A673 (cell line): ENCODE measurements around the gene RGS3. TPM values are rescaled to one million over a fixed set of nuclear protein-coding genes. Genes with fewer than 3 reads are reported as not detected.

Experiments used
- BruUV-seq: library from RNA; stranded (reverse); fragments of 400-500 nt; replicated peaks from 2 replicates; lab custom pipeline; 2021; lab: Mats Ljungman, UMichigan
- CTCF ChIA-PET: fragments of 300-600 bp; sonication (Branson Sonifier 250); formaldehyde crosslinking; loops from one replicate; lab custom pipeline; 2022; ENCODE audit warnings: antibody characterized with exemption; lab: Charles Lee
- POLR2A ChIA-PET: fragments of 300-600 bp; sonication (Branson Sonifier 250); formaldehyde crosslinking; loops from one replicate; lab custom pipeline; 2022; ENCODE audit warnings: antibody characterized with exemption; ENCODE audit not compliant: low non-redundant PET; lab: Charles Lee
- DNase-seq: peaks from one replicate; pipeline ENCODE4 v3.0.0-alpha.2; 2015; ENCODE audit warnings: low spot score
- H3K27ac ChIP-seq: fragments of 200-600 bp; sonication (generic); 2 replicates; pipeline ENCODE4 v1.5.1; 2016; ENCODE audit warnings: mixed run types, low read depth, mild to moderate bottlenecking, mixed read lengths, antibody characterized with exemption, low read length; ENCODE audit not compliant: poor library complexity, severe bottlenecking
- H3K27me3 ChIP-seq: fragments of 200-600 bp; sonication (generic); replicated peaks from 2 replicates; pipeline ENCODE4 v1.6.1; 2017; ENCODE audit warnings: mixed run types, low read depth, mild to moderate bottlenecking, mixed read lengths, antibody characterized with exemption, low read length; ENCODE audit not compliant: insufficient read depth, poor library complexity
- H3K36me3 ChIP-seq: fragments of 200-600 bp; sonication (generic); 2 replicates; pipeline ENCODE4 v1.6.1; 2016; ENCODE audit warnings: mixed run types, mild to moderate bottlenecking, mixed read lengths, antibody characterized with exemption, low read length; ENCODE audit not compliant: insufficient read depth, poor library complexity, severe bottlenecking
- H3K4me1 ChIP-seq: fragments of 200-600 bp; sonication (generic); 2 replicates; pipeline ENCODE4 v1.6.1; 2017; ENCODE audit warnings: mixed run types, mild to moderate bottlenecking, mixed read lengths, antibody characterized with exemption, low read length; ENCODE audit not compliant: insufficient read depth, poor library complexity, severe bottlenecking
- H3K4me3 ChIP-seq: fragments of 200-600 bp; sonication (generic); 2 replicates; pipeline ENCODE4 v1.5.1; 2016; ENCODE audit warnings: low read depth, mixed run types, mild to moderate bottlenecking, mixed read lengths, low read length; ENCODE audit not compliant: poor library complexity, severe bottlenecking
- H3K9me3 ChIP-seq: fragments of 200-600 bp; sonication (generic); 2 replicates; pipeline ENCODE4 v1.6.1; 2016; ENCODE audit warnings: mixed run types, low read depth, mild to moderate bottlenecking, mixed read lengths, antibody characterized with exemption, low read length; ENCODE audit not compliant: poor library complexity, severe bottlenecking
- EZH2 ChIP-seq: fragments of 200-600 bp; sonication (generic); IDR thresholded peaks from 2 replicates; pipeline ENCODE4 v1.6.1; 2017; ENCODE audit warnings: borderline replicate concordance, low read depth, mild to moderate bottlenecking, mixed read lengths, antibody characterized with exemption, low read length; ENCODE audit not compliant: poor library complexity, severe bottlenecking
- intact Hi-C: fragments of 100-400 bp; cut with micrococcal nuclease; formaldehyde crosslinking; loops from one replicate; pipeline ENCODE4 v1.10.0; 2022; ENCODE audit not compliant: unreplicated experiment
- total RNA-seq: library from RNA; stranded (reverse); gene quantifications from 2 replicates; pipeline ENCODE4 v1.2.3, GENCODE V29; 2021
- TF ChIP-seq, protein P1 (sequence below): fragments of 300-800, 200-600 bp; sonication (generic); conservative IDR thresholded peaks from 2 replicates; pipeline ENCODE4 v1.5.1; 2017; ENCODE audit warnings: low read depth, mild to moderate bottlenecking, antibody characterized with exemption, low read length, moderate library complexity, mixed read lengths

RGS3 gene
- total RNA-seq, 1 experiment from 2014 or later = 19.2 TPM

DNA sequence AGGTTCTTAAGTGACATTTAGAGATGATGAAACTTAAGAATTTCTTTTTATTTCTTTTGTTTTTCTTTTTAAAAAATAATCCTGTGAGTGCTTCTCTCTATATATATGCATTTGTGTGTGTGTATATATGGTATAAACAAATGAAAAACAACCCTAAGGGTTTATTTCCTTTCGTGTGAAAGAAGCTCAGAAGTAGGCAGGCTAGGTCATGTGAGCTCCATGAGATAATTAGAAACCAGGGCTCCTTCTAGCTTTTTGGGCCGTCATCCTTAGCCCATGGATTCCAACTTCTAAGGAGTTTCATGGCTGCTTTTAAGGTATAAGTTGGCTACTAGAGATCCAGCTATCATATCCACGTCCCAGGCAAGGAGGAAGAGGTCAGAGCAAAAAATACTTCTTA is 41.8 kb upstream of the RGS3 start:
- TF ChIP-seq, protein P1, sequence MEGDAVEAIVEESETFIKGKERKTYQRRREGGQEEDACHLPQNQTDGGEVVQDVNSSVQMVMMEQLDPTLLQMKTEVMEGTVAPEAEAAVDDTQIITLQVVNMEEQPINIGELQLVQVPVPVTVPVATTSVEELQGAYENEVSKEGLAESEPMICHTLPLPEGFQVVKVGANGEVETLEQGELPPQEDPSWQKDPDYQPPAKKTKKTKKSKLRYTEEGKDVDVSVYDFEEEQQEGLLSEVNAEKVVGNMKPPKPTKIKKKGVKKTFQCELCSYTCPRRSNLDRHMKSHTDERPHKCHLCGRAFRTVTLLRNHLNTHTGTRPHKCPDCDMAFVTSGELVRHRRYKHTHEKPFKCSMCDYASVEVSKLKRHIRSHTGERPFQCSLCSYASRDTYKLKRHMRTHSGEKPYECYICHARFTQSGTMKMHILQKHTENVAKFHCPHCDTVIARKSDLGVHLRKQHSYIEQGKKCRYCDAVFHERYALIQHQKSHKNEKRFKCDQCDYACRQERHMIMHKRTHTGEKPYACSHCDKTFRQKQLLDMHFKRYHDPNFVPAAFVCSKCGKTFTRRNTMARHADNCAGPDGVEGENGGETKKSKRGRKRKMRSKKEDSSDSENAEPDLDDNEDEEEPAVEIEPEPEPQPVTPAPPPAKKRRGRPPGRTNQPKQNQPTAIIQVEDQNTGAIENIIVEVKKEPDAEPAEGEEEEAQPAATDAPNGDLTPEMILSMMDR = no peak
- TF ChIP-seq EZH2 = no peak
- Histone ChIP-seq H3K4me1 (no peaks in the 10 kb centered on the region), H3K27ac (no peak overlapping the region), H3K4me3 (no peak overlapping the region), H3K9me3 (no peaks in the 10 kb centered on the region), H3K27me3 (peaks cover 3% of the 10 kb centered on the region), H3K36me3 (no peaks in the 10 kb centered on the region)
- intact Hi-C loops = no loop called here
- no TSS peak for BruUV-seq
- no peak for DNase-seq
- ChIA-PET POLR2A (no interaction called here), CTCF (no interaction called here)

DNA sequence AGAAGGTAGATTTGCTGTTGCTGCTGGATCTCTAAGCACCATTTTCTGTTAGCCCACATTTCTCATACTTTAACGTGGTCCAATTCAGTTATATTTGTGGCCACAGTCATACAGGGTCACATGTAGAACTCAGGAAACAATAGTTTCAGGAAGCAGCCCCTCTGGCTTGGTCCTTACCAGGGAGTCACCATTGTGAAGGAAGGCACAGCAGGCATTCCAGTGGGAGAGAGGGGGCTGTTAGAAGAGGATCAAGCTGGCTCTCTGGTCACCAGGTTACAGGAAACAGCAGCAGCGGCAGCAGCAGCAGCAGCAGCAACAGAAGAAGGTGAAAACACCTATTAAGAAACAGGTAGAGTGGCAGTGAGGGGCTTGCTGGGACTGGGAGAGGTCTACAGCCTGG is 38.5 kb upstream of the RGS3 start:
- ChIA-PET CTCF (interaction anchor here (0.9 kb wide), 1 partner anchor 26 kb away, joined by 4 read pairs; no protein-coding TSS in a partner anchor), POLR2A (no interaction called here)
- H3K27ac ChIP-seq = no peak overlapping the region
- H3K4me1 ChIP-seq = no peaks in the 10 kb centered on the region
- TF ChIP-seq EZH2 = no peak
- TF ChIP-seq, protein P1 = no peak
- no peaks in the 10 kb centered on the region for H3K36me3 ChIP-seq
- no TSS peak for BruUV-seq
- H3K9me3 ChIP-seq = no peaks in the 10 kb centered on the region
- H3K4me3 ChIP-seq = no peak overlapping the region
- DNase-seq = no peak
- intact Hi-C loops = no loop called here
- H3K27me3 ChIP-seq = peaks cover 3% of the 10 kb centered on the region

DNA sequence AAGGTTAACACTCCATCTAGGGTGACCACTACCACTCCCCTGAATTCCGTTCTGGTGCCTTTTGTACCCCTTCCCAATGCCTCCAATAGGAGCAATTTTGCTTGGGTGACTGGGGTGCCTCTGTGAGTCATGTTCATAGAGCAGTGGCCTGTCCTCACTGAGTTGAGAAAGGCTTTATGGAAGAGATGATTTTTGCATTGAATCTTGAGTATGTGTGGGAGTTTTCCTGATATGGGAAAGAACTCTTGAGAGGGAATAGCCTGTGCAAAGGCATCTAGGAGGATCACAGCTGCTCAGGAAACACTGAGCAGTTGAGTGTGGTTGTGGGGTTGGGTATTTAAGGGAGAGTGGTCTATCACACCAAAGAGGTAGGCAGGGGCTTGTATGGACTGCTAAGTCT is 36.8 kb upstream of the RGS3 start:
- H3K27me3 ChIP-seq = peaks cover 3% of the 10 kb centered on the region
- TF ChIP-seq EZH2 = no peak
- TF ChIP-seq, protein P1 = no peak
- BruUV-seq = no TSS peak
- H3K27ac ChIP-seq = no peak overlapping the region
- CTCF ChIA-PET = no interaction called here
- no peaks in the 10 kb centered on the region for H3K36me3 ChIP-seq
- no peaks in the 10 kb centered on the region for H3K9me3 ChIP-seq
- DNase-seq = no peak
- intact Hi-C loops = no loop called here
- no peak overlapping the region for H3K4me3 ChIP-seq
- POLR2A ChIA-PET = interaction anchor here (0.6 kb wide), 1 partner anchor 177 kb away, joined by 10 read pairs; no protein-coding TSS in a partner anchor
- no peaks in the 10 kb centered on the region for H3K4me1 ChIP-seq
